Measurements from ENCODE around the gene PSMD6. TPM values are rescaled to one million over a fixed set of nuclear protein-coding genes. Genes with fewer than 3 reads are reported as not detected.

The PSMD6 gene
- total and polyA plus RNA-seq, 10 donors: 49.0 to 75.8 (median 59.6) TPM

DNA sequence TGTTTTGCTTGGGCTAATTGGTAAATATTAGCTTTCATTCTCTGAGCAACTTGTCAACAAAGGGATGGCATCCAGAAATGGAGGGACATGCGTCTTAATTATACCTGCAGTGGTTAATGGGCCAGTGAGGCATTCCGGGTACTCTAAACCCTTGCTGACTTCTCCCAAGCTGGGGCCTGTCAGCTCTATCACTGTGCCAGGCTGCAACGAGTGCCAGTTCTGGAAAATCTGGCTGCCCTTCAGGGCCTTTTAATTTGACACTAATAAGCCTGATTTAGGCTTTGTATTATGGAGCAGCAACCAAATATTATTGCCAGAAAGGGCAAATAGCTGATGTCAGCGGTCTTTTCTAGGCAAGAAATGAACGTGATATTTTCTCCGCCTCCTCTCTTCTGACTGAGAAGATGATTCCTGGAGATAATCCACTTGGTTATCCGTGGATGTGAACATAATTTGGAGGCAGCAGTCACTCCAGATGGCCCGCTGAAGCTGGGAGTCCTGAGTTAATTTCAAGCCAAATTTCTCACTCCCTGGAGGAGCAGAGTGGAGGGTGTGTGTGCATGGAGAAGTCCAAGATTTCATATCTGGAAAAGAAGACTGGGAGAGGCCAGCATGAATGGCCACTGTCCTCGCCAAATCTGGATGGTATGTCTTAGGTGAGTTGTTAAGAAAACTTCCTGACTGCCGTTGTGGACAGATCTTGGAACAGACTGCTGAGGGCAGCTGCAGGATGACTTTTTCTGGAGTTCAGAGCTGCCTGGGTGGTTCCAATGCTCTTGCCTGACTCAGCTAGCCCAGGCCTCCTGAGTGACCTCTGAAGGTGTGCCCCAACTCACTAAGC, 44.4 kb upstream of the PSMD6 start:
- 72 to 85% (median 81%) methylated on average over 10 of the region's 10 CpGs for WGBS, 5 donors
- no peaks in the 10 kb centered on the region for H3K36me3 ChIP-seq
- H3K4me1 ChIP-seq: no peaks in the 10 kb centered on the region
- no peak for DNase-seq
- intact Hi-C loops (cut with DNase I; ENCODE audit: low total_unique reads): no loop called here
- TF ChIP-seq, protein P1, sequence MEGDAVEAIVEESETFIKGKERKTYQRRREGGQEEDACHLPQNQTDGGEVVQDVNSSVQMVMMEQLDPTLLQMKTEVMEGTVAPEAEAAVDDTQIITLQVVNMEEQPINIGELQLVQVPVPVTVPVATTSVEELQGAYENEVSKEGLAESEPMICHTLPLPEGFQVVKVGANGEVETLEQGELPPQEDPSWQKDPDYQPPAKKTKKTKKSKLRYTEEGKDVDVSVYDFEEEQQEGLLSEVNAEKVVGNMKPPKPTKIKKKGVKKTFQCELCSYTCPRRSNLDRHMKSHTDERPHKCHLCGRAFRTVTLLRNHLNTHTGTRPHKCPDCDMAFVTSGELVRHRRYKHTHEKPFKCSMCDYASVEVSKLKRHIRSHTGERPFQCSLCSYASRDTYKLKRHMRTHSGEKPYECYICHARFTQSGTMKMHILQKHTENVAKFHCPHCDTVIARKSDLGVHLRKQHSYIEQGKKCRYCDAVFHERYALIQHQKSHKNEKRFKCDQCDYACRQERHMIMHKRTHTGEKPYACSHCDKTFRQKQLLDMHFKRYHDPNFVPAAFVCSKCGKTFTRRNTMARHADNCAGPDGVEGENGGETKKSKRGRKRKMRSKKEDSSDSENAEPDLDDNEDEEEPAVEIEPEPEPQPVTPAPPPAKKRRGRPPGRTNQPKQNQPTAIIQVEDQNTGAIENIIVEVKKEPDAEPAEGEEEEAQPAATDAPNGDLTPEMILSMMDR (IDR thresholded peaks at IDR 0.05 in 8 of 11, conservative IDR thresholded peaks at IDR 0.05 in 3 of 11): no peak
- no peak for TF ChIP-seq POLR2AphosphoS5 (IDR thresholded peaks at IDR 0.05)
- TF ChIP-seq POLR2A (IDR thresholded peaks at IDR 0.05): no peak
- H3K9me3 ChIP-seq: no peaks in the 10 kb centered on the region
- H3K27ac ChIP-seq: no peak overlapping the region
- H3K27me3 ChIP-seq (replicated peaks in 1 of 7): peaks cover 0 to 10% (median 0%) of the 10 kb centered on the region in 7 donors
- H3K4me3 ChIP-seq: no peak overlapping the region

DNA sequence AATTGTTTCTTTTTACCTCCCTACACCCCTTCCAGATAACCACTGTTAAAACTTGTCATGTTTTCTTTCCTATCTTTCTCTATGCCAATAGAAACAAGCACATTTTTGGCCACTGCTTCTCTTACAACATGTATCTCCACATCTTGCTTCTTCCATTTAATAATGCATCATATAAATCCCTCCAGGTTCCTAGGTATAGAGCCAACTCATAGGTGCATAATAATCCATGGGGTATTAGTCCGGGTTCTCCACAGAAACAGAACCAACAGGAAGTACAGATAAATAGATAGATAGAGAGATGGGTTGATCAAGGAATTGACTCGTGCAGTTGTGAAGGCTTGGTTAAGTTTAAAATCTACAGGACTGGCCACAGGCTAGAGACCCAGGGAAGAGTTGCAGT, 41.5 kb upstream of the PSMD6 start:
- no peak for DNase-seq
- intact Hi-C loops (cut with DNase I; ENCODE audit: low total_unique reads): no loop called here
- H3K27ac ChIP-seq: no peak overlapping the region
- no peaks in the 10 kb centered on the region for H3K27me3 ChIP-seq (replicated peaks in 1 of 7)
- WGBS, 5 donors: 87 to 97% (median 92%) methylated on average over 2 of the region's 2 CpGs
- no peaks in the 10 kb centered on the region for H3K36me3 ChIP-seq
- no peaks in the 10 kb centered on the region for H3K9me3 ChIP-seq
- TF ChIP-seq POLR2A (IDR thresholded peaks at IDR 0.05) (no peak), POLR2AphosphoS5 (IDR thresholded peaks at IDR 0.05) (no peak)
- TF ChIP-seq, protein P1 (IDR thresholded peaks at IDR 0.05 in 8 of 11, conservative IDR thresholded peaks at IDR 0.05 in 3 of 11): no peak
- H3K4me3 ChIP-seq: no peak overlapping the region
- no peaks in the 10 kb centered on the region for H3K4me1 ChIP-seq

DNA sequence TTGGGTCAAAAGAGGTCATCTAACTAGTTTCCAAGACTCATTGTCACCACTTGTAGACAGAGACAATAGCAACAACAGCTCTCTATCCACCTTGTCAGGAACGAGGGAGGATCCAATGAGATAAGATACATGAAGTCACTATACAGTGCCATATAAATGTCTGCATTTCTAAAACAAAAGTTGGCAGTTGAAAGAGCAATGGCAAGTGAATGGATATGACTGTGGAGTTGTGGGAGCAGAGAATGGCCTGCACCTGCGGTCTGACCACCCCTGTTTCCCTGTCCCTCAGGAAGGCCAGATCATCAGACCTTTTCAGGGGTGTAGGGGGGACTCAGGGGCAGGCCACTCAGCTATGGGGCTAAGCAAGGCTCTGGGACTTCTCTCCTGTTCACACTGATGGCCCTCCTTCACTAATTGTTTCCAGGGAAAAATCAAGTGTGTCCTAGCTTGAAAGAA, 40.7 kb upstream of the PSMD6 start:
- no peak for DNase-seq

More for the DNA sequence above, 40.7 kb upstream of the PSMD6 start:
- intact Hi-C loops (cut with DNase I; ENCODE audit: low total_unique reads): no loop called here
- TF ChIP-seq POLR2A (IDR thresholded peaks at IDR 0.05) (no peak), POLR2AphosphoS5 (IDR thresholded peaks at IDR 0.05) (no peak)
- TF ChIP-seq, protein P1 (IDR thresholded peaks at IDR 0.05 in 8 of 11, conservative IDR thresholded peaks at IDR 0.05 in 3 of 11): no peak
- no peaks in the 10 kb centered on the region for H3K4me1 ChIP-seq
- no peak overlapping the region for H3K4me3 ChIP-seq
- H3K27ac ChIP-seq: no peak overlapping the region
- 52 to 89% (median 77%) methylated on average over 2 of the region's 2 CpGs for WGBS, 5 donors
- no peaks in the 10 kb centered on the region for H3K36me3 ChIP-seq
- no peaks in the 10 kb centered on the region for H3K27me3 ChIP-seq (replicated peaks in 1 of 7)
- H3K9me3 ChIP-seq: no peaks in the 10 kb centered on the region

Data from spleen (tissue), 11 donors.